CD4-positive, alpha-beta T cell treated with Interleukin-6 at 100 ng/mL for 8 hours (primary cell): ENCODE results near the gene FOXA2.
"Not testable (repeated sequence)": the region's sequence is repeated elsewhere in the genome, so short reads cannot be mapped to it uniquely, and the experiment has no call there.

Source experiments
- DNase-seq: peaks from one replicate; pipeline ENCODE4 v3.0.0-alpha.2; 2020; ENCODE audit warnings: mixed read lengths, low spot score

The FOXA2 gene

DNA sequence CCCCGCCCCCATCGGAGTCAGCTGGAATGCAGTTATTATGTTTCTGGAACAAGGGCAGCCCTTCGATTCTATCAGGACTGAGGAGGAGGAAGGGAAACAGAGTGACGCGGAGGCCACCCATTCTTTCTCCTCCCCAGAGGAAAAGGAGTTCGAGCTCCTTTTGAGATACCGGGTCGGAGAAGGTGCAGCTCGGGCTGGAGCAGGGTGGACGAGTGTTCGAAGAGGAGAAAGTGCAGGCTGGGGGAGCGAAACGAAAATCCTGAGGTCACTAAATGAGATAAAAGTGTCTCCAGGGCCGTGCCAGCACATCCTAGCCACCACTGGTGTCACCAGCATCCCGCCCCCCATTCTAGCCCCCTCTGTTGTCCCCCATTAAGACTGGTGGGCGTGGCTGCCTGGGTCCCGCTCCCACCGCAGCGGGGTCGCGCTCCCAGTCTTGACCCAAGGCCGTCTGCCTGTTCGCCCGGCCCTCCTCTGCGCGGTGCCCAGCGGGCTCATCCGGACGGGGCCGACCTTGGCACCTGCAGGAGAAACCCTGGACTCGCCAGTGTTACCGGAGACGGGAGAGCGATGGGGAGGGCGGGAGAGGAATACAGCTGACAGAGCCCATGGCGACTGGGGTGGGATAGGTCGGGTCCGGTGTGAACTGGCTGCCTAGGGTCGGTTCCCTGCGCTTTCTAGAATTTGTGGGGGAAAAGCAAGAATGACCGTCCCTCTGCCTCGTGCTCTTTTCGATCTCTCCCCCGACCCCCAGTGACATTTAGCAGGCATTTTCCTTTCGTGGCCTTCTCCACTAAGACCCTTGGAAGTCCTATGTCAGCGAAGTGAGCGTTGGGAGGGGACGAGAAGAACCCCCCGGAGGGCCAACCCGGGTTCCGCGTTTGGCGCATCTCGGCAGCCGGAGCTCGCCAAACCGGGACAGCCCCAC, 16.2 kb downstream of the FOXA2 start:
- DNase-seq, result no peak

- no peak for DNase-seq
Observed at GRCh38 chr20:22566876-22567658, 17.3 kb downstream of the FOXA2 start.

- DNase-seq, result no peak
Observed at GRCh38 chr20:22563062-22563965, 21.1 kb downstream of the FOXA2 start.

GRCh38 chr20:22562620-22563019, 21.8 kb downstream of the FOXA2 start:
- no peak for DNase-seq

DNA sequence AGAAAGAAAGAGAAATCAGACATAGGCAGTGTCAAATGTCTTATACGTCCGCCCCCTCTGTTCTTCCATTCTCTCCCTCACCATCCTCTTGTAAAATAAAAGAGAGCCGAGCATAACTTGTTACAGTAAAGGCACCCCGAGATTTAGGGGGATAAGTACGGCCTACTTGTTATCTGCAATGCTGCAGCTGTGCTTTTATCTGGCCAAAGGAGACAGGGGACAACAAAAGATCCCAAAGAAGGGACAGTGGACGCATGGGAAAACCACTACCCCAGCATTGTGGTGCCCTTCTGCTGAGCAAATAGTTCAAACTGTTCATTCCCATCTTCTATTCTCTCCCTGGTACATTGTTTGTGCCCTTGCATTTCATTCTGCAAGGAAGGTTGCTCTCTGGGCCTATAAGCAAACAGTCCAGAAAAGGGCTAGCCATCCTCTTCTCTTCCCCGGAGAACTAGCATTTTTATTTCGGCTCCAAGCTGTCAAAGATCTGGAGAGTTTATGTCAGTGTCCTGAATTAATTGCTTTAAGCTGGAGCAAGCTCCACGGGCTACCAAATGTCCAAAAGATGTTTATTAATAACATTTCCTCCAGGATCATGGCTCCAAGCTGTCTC, 22.3 kb downstream of the FOXA2 start:
- DNase-seq, result no peak

- DNase-seq, result no peak
Observed at GRCh38 chr20:22560817-22561216, 23.6 kb downstream of the FOXA2 start.

DNA sequence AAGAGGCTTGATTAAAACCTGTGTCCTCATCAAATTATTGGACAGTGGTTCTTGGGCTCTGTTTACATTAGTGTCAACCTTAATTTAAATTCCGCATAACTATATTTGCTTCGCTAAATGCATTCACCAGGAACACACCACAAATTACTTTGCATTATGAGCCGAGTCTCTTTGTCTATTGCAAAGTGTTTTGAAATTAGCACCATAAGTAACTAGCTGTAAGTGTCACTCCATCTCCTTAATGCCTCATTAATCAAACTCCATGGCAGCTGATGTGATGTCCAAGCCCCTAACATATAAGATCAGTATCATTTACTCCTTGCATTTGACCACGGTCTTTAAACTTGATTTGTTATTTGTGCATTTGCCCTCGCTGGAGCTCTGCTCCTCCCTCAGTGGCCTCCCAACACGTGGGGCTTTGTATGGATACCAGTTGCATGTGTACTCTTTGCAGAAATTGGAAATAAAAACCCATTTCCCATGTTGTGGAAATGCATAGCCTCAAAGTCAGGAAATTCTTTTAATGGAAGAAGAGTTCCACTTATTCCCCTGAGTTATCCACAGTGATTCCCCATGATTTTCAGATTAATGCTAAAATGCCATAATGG, 24.6 kb downstream of the FOXA2 start:
- DNase-seq, result no peak

DNA sequence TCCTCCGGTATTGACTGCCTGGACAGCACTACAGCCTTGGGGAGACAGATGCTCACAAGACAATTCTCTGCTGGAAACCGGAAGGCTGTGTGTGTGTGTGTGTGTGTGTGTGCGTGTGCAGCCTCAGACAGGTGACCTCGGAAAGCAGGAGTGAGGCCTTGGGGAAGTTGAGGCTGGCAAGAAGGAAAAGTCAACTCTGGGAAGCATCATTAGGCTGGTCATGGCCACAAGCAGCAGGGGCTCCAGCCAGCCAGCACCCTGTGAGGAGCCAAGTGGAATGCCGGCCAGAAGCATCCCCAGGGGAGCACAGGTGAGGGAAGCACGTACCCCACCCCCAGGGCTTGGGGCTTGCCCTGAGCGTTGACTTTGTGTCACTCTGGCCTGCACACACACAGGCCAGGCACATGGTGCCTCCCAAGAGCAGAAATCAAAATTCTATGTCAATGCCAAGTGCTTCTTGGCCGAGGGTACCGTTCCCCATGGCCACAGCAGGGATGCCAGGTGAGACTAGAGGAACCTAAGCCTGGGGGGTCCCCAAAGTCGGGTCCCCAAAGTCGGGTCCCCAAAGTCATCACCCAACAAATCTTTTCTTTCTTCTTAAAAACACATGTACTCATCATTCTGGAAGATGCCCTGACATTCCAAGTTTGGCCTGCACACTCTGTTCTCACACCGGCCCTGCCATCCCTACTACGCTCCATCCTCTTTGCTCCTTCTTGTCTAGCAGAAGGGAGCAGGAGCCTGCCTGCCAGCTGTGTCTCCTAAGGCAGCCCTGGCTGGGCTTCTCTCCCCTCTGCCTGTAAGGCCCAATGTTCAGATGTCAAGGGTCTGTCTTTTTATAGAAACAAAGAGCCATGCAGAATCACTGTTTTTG, 26.7 kb downstream of the FOXA2 start:
- no peak for DNase-seq

- no peak for DNase-seq
Observed at GRCh38 chr20:22556565-22557056, 27.8 kb downstream of the FOXA2 start.

DNA sequence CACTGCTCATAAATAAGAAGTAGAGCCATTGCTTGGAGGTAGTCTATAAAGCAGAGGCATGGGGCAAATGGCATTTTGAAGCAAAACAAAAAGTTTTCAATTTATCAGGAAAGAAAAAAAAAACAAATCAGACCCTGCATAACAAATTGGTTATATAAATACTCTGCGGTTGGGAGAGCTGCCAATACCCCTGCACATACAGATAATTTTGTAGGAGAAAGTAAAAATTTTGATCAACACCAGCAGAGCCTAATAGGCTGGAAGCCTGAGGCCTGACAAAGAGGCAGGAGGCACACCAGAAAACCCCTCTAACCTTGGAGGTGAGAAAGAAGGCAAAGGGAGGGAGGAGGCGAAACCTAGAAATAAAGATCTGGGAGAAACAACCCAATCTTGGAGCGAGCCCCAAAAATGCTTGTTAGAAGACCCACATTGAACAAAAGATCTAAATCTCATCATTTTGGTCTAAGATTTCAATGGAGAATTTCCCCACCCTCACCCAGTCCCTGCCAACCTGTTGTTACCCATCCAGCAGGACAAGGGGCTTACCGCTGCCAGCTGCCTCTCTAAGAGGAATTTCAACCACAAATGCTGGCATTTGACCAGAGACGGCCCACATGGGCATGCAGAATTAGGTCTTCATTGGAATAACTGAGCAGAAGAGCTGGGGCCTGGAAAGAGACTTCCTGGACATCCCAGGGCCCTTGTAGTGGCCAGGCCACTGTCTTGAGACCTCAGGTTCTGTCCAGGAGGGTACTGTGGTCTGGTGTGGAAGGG, 28.4 kb downstream of the FOXA2 start:
- no peak for DNase-seq

- DNase-seq, result no peak
Observed at GRCh38 chr20:22554391-22554790, 30.0 kb downstream of the FOXA2 start.

- not testable (repeated sequence) for DNase-seq
Observed at GRCh38 chr20:22550514-22550913, 33.9 kb downstream of the FOXA2 start.

GRCh38 chr20:22548040-22548439, 36.3 kb downstream of the FOXA2 start:
- DNase-seq, result no peak

DNA sequence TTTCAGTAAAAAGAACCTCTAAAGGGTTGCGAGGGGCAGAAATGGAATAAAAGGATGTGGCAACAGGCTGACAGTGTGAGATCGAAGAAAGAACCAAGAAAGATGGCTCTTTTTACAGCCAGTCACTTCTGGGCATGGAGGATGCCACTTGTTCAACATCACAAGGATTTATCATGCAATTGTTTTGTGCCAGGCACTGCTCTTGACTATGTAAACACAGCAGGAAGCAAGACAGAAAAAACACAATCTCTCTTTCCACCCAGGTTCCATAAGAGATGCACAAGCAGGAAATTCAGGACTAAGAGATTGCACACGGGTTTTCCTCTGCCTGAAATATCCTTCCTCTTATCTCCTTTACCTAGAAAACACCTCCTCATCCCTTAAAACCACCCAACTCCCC, 38.0 kb downstream of the FOXA2 start:
- DNase-seq, result no peak

DNA sequence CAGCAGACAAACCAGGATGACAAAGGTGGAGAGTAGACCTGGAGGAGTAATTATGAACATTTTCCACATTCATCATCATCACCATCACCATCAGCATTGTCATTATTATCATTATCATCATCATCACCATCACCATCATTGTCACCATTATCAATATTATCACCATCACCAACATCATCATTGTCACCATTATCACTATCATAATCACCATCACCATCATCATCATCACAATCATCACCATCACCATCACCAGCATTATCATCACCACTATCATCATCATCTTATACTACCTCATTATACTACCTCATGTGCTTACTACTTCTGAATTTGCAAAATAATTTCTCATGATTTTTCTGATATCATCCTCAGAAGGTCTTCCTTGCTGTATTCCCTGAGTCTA, 39.3 kb downstream of the FOXA2 start:
- DNase-seq, result no peak

DNA sequence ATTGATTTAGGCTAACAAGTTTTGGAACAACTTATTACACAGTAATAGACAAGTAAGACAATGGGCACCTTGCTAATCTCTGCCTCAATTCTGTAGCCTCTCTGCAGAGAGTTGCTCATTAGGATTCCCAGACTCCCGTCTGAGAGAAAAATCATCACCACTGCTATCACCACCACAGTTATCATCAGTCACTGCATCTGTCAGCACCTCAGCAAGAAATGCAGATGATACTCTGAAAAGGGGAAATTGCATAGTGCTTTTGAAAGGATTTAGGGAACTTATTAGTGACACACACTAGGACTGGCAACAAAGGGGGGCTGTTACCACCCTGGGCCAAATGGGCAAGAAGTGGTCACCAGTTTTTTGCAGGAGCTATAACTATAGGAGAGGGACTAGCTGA, 39.9 kb downstream of the FOXA2 start:
- no peak for DNase-seq

GRCh38 chr20:22542427-22542826, 41.9 kb downstream of the FOXA2 start:
- no peak for DNase-seq

DNA sequence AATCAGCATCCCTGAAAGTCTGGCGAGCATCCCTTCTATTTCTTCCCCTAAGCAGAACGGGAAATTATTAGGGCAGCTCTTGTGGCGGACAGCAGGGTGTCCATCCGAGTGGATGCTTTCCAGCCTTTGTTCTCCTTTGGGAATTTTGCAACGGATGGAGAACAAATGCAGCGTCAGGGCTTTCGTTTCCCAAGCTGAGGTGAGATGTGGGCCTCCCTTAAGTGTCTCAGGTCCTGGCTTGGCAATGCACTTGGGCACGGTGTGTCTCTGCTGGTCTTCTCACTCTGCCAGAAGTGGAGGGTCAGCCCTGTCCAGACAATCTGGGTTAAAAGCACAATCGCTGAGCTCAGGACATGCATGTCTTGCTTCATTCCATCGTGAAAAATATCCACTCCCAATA, 43.5 kb downstream of the FOXA2 start:
- DNase-seq, result no peak
